ENCODE results near the gene NKAIN2. TPM values are rescaled to one million over a fixed set of nuclear protein-coding genes. Genes with fewer than 3 reads are reported as not detected.

NKAIN2 gene
- polyA plus RNA-seq, 3 donors = 20.2 to 32.0 (median 22.2) TPM

- DNase-seq (ENCODE audit: low read depth in 3 of 3, low spot score in 2 of 3) = no peak
Observed at GRCh38 chr6:124783344-124783743, 979.7 kb downstream of the NKAIN2 start.

GRCh38 chr6:124791156-124791555 is 987.5 kb downstream of the NKAIN2 start:
- DNase-seq (ENCODE audit: low read depth in 3 of 3, low spot score in 2 of 3) = no peak

DNA sequence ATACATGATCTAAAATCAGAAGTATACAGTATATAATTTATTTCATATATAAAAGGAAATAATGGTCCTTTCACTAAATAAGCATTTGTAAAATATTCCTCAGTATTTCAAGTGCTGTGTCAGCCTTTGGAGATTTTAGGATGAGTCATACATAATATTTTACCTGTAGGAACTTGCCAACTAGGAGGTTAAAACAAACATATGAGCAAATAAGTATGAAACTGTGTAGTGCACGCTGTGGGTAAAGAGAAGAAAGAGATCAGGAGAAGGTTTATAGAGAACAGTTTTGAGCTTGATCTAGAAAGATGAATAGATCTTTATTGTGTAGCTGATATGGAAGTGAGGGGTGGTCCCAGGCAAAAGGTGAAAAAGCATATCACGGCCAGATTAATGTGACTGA is 988.7 kb downstream of the NKAIN2 start:
- no peak for DNase-seq (ENCODE audit: low read depth in 3 of 3, low spot score in 2 of 3)

DNA sequence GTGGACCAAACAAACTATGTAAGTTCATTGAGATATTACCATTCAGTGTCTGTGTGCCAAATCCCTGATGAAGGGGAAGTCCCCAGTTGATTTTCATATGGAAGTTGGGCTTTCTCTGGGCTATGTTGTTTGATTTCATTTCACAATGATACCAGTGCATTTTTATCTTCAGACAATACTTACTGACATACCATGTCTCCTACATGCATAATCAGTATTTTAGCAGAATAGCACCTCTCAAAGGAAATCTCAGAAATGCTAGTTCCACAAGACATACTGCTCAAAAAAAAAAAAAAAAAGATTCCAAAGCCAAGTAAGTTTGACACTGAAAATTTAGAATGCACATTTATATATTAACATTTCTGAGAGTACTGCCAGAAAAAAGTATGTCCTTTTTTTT is 989.7 kb downstream of the NKAIN2 start:
- no peak for DNase-seq (ENCODE audit: low read depth in 3 of 3, low spot score in 2 of 3)

GRCh38 chr6:124795643-124796463 is 992.2 kb downstream of the NKAIN2 start:
- peak in 1 of 3 donors; percentile 13 for DNase-seq (ENCODE audit: low read depth in 3 of 3, low spot score in 2 of 3)

- no peak for DNase-seq (ENCODE audit: low read depth in 3 of 3, low spot score in 2 of 3)
Observed at GRCh38 chr6:124796464-124796970, 992.9 kb downstream of the NKAIN2 start.

- no peak for DNase-seq (ENCODE audit: low read depth in 3 of 3, low spot score in 2 of 3)
Observed at GRCh38 chr6:124797224-124797623, 993.6 kb downstream of the NKAIN2 start.

DNA sequence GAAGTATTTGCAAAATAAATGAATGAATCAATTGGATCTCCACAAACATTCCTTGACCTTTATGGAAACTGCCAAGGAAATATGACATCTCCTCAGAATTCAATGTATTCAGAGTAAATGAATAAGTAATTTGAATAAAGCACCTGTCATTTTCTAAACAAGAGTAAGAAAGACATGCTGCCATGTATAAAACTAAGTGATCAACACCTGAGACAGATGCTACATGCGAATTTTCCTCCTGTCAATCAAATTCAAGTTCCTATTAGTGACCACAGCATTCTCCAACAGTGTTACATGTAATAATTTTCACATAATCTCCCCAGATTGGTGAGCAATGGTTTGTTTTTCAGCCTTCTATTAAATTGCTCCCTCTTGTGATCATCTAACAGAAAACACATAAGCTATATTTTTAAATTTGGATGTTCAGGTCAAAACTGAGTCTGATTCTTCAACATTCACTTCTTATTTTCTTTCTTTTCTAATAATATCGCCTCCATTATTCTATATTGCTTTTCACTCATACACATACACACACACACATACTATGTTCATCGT is 995.4 kb downstream of the NKAIN2 start:
- DNase-seq (ENCODE audit: low read depth in 3 of 3, low spot score in 2 of 3) = no peak

GRCh38 chr6:124799638-124800037 is 996.0 kb downstream of the NKAIN2 start:
- no peak for DNase-seq (ENCODE audit: low read depth in 3 of 3, low spot score in 2 of 3)

- no peak for DNase-seq (ENCODE audit: low read depth in 3 of 3, low spot score in 2 of 3)
Observed at GRCh38 chr6:124800222-124800621, 996.6 kb downstream of the NKAIN2 start.

DNA sequence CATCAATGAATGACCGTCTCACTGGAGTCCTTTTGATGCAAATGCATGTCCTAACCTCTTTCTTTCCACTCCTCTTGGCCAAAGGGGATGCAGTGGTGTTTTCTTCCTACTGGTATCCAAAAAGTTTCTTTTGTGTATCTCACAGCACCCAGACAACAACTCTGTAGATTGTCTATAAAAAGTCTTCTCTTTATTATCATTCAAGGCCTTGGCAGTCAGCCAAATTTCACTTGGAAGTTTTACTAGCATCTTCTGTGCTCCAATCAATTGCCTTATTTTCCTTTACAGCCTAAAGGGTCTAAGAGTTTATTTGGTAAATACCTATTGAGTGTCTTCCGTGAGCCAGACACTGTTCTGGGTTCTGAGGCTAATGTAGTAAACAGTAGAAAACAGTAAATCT is 1008.4 kb downstream of the NKAIN2 start:
- DNase-seq (ENCODE audit: low read depth in 3 of 3, low spot score in 2 of 3) = no peak

DNA sequence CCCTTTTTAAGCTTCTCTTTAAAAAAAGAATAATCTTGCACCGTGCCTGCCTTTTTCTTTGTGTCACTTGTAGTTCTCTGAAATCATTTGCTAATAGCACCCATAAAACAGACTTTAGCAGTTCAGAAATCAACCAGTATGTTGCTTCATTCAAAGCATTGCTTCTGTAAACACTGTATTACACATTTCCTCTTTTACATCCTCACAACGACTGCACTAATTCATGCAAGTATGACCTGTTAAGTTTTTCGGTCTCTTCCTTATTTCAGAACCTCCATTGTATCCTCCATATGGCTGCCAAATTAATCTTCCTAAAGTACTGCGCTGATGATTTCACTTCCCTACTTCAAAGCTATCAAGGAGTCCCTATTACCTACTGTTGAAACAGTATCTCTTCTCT is 1015.7 kb downstream of the NKAIN2 start:
- no peak for DNase-seq (ENCODE audit: low read depth in 3 of 3, low spot score in 2 of 3)

DNA sequence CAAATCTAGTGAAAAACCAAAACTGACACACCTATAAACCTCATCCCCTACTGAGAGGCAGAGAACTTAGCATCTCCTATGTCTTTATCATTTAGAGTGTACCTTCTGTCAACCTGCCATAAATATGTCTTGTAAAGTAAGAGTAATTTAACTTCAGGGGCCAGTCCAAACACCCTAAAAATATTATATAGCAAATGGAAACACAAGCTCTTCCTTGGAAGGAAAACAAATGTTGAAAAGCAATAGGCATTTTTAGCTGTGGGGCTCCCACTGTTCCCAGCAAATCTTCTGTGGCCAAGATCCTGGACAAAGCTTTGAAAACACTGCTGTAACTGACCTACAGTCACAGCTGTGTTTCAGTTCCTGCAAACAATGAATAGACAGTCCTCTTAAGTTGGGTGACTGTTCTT is 1018.5 kb downstream of the NKAIN2 start:
- DNase-seq (ENCODE audit: low read depth in 3 of 3, low spot score in 2 of 3) = no peak

DNA sequence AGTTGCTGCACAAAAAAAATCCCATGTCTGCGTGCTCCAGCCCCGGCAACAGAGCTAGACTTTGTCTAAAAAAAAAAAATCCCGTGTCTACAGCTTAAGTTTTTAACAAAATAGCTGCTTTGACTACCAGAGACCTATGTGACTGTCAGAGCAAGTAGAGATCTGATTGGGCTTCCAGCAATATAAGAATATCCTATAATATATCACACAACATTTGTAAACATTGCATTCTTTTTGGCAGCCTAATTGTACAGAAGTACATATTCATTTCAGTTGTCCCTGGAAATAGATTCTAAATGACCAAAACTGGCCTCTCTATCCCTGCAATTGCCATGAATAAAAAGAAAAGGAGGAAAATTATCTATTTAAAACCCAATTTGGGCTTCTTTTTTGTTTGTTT is 1019.1 kb downstream of the NKAIN2 start:
- no peak for DNase-seq (ENCODE audit: low read depth in 3 of 3, low spot score in 2 of 3)

- DNase-seq (ENCODE audit: low read depth in 3 of 3, low spot score in 2 of 3) = peak; percentile 43 to 55 (median 48)
Observed at GRCh38 chr6:124823240-124824111, 1019.8 kb downstream of the NKAIN2 start.

DNA sequence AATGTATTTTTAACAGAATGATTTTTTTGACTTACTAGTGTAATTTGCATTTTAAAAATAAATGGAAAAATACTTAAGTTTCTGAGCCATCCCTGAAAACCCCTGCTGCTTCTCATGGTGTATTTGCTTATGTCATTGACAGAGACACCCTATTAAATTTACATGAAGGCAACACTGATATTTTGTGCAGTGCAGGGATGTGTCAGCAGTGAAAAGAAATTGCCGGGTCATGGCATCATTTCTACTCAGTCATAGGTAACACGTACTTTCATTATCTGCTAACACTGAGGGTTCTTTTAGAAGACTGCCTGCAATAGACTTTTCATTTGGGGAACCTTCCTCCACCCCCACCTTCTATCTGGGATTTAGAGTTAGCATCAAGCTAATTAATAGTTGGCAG is 1021.9 kb downstream of the NKAIN2 start:
- no peak for DNase-seq (ENCODE audit: low read depth in 3 of 3, low spot score in 2 of 3)

DNA sequence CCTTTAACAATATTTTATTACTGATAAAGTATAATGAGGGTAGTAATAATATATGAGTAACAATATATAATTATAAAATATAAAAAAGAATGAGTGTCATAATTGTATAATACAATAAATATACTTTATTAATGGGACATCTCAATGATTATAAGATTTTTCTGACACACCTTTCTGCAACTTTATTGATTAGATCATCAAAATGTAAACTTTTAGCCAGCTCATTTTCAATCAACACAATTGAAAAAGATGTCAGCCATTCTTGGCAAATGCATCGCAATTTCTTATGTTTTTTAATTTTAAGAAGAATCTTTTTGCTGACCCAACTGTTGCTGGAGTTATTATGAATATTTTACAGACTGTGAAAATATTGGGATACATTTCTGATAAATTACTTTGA is 1026.2 kb downstream of the NKAIN2 start:
- no peak for DNase-seq (ENCODE audit: low read depth in 3 of 3, low spot score in 2 of 3)

- no peak for DNase-seq (ENCODE audit: low read depth in 3 of 3, low spot score in 2 of 3)
Observed at GRCh38 chr6:124830506-124830905, 1026.8 kb downstream of the NKAIN2 start.

DNA sequence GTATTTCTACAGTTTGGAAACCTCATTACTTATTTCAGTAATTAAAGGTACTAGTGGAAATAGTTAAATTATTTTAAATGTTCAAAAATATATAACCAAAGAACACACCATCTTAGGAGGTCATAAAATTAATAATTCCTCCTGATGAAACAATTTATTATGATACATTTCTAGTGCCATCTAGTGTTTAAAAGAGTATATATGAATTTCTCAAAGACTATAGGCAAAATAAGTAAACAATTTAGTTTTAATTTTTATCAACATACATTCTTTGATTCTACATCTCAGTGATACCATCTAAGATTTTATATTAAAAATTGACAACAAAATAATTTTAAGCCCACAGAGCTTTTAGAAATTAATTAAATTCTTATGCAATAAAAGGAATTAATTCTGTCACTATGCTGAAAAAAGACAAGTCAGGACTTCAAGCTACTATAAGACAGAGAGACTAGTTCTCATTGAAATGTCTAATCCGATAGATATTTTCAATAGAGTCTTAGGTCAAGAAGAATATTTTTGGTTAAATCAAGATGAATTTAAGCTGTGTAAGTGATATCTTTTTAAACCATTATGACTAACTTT is 1050.8 kb downstream of the NKAIN2 start:
- no peak for DNase-seq (ENCODE audit: low read depth in 3 of 3, low spot score in 2 of 3)

GRCh38 chr6:124857746-124858145 is 1054.1 kb downstream of the NKAIN2 start:
- DNase-seq (ENCODE audit: low read depth in 3 of 3, low spot score in 2 of 3) = no peak

DNA sequence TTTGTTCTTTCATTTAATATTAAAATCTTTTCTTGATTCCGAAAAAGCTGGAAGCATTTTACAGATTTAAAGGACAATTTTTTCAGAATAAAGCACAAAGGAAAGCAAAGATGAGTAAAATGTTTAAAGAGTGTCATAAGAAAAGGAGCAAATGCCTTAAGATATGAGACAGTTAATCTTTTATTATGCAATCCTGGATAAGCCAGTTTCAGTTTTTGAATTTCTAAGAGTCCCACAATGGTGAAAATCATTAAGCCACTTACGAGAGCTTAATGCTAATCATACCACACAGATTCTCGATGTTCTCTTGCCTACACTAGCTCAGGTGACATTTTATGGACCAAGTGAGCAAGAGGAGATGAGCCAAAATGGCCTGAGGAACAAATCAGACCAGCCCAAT is 1054.9 kb downstream of the NKAIN2 start:
- no peak for DNase-seq (ENCODE audit: low read depth in 3 of 3, low spot score in 2 of 3)

Measured in right renal cortex interstitium (tissue), 3 donors.